Suprapubic skin (tissue), 4 donors: Measurements from ENCODE around the gene RAB35.

Experiments
- POLR2A ChIP-seq, 2 donors: fragments of 450-650 bp; IDR thresholded peaks; one replicate each; pipeline ENCODE4 v1.6.1; 2017; ENCODE audit warnings: antibody characterized with exemption in 2 of 2, mild to moderate bottlenecking in 2 of 2, moderate library complexity in 2 of 2
- POLR2AphosphoS5 ChIP-seq, 3 donors: sonication (generic); formaldehyde crosslinking; IDR thresholded peaks; one replicate each; pipeline ENCODE4 v1.6.1; 2017; ENCODE audit warnings: antibody characterized with exemption in 3 of 3
- TF ChIP-seq, protein P1 (sequence below), 2 donors: fragments of 200-600 bp in 1 of 2; fragments of 450-650 bp in 1 of 2; sonication (generic) in 1 of 2; IDR thresholded peaks; one replicate each; pipeline ENCODE4 v1.5.1; 2016 to 2019; ENCODE audit warnings: antibody characterized with exemption in 2 of 2, mild to moderate bottlenecking in 1 of 2, moderate library complexity in 1 of 2

DNA sequence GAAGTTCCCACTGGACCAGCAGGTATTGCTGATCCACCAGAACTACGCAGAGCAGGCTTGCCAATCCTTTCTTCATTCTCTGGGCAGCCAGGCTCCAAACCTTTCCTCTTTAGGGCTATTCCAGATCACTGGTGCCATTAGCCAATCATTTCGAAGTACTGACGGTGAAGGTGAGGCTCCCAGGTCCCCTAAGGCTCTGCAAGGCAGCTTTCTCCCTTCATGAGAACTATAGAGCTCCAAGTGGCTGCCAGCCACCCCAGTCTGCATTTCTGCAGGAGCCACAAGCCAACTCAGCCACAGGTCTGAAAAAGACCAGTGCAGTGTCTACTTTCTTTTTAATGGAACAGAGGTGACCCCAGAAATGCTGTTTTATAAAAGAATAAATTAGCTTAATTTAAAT lies 48.7 kb downstream of the RAB35 start:
- TF ChIP-seq, protein P1, sequence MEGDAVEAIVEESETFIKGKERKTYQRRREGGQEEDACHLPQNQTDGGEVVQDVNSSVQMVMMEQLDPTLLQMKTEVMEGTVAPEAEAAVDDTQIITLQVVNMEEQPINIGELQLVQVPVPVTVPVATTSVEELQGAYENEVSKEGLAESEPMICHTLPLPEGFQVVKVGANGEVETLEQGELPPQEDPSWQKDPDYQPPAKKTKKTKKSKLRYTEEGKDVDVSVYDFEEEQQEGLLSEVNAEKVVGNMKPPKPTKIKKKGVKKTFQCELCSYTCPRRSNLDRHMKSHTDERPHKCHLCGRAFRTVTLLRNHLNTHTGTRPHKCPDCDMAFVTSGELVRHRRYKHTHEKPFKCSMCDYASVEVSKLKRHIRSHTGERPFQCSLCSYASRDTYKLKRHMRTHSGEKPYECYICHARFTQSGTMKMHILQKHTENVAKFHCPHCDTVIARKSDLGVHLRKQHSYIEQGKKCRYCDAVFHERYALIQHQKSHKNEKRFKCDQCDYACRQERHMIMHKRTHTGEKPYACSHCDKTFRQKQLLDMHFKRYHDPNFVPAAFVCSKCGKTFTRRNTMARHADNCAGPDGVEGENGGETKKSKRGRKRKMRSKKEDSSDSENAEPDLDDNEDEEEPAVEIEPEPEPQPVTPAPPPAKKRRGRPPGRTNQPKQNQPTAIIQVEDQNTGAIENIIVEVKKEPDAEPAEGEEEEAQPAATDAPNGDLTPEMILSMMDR (IDR thresholded peaks at IDR 0.05) = no peak
- TF ChIP-seq POLR2AphosphoS5 (IDR thresholded peaks at IDR 0.05) = no peak
- no peak for TF ChIP-seq POLR2A (IDR thresholded peaks at IDR 0.05)
